HG03135 (cell line): ENCODE data around the gene APIP.
"Not testable (repeated sequence)": the region's sequence is repeated elsewhere in the genome, so short reads cannot be mapped to it uniquely, and the experiment has no call there.

Experiments used
- ATAC-seq: cut with Tn5 transposase; IDR thresholded peaks from one replicate; pipeline ENCODE4 v1.9.1; 2021; ENCODE audit warnings: mild to moderate bottlenecking, moderate library complexity; ENCODE audit not compliant: unreplicated experiment

APIP gene

DNA sequence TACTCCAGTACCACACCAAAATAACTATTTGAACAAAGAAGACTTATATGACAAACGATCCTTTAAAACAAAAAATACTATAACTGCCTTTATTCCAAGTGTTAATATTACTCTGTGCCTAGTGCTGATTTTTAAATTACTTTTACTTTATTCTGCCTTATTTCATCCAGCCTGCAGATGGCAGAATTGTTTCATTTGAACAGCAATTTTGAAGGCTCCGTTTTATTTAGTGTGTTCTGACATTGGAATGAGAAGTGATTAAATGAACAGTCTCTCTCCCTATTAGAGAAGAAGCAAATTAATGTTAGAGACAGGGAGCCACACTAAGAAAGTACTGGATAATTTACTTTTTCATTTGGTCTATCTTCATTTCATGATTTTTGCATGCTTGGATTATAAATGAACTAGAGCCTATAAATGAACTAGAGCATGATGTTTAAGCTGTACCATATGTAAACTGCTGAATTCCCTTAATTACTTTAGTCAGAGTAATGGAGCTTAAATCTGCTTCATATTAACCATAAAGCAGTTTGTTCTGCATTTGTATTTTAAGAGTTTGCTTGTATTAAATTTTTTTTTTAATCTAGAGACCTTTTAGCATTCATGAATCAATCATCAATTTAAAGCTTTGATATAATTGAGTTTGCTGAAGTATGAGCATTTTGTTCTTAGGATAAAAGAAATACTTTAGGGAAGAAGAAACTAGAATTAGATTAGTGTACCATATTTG is 10.1 kb upstream of the APIP start:
- no peak for ATAC-seq

DNA sequence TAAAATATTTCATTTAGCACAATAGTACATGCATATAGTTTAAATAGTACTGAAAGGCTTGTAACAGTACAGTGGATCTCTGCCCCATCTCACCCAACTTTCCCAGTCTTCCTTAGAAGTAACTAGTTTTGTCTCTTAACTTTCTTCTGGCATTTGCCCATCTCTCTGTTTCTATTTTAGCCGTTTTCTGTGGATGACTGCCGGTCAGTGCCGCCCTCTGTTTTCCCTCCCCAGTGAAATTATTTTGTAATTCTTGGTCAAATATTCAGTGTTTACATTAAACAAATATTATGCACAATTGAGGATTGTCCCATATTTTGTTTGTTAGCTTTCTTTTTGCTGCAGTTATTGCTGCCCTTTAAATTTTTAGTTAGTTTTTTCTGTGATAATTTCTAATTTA is 8.5 kb upstream of the APIP start:
- no peak for ATAC-seq

DNA sequence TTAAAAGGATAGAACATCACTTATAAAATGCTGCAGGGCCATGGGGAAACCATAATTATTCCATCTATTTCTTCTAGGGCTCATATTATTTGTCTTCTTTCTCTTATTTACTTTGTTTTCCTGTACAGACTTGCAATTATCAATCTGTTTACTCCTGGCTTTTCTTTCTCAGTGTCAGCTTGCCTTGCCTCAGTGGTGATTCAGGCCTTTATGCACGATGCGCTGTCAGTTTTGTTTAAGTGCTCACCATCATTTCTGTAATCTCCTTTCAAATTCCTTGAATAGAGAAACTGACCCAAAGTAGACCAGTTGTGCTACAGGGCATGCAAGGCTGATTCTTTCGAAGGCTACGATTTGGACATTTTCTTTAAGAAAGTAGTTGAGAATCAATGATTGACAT is 5.0 kb upstream of the APIP start:
- ATAC-seq = no peak

DNA sequence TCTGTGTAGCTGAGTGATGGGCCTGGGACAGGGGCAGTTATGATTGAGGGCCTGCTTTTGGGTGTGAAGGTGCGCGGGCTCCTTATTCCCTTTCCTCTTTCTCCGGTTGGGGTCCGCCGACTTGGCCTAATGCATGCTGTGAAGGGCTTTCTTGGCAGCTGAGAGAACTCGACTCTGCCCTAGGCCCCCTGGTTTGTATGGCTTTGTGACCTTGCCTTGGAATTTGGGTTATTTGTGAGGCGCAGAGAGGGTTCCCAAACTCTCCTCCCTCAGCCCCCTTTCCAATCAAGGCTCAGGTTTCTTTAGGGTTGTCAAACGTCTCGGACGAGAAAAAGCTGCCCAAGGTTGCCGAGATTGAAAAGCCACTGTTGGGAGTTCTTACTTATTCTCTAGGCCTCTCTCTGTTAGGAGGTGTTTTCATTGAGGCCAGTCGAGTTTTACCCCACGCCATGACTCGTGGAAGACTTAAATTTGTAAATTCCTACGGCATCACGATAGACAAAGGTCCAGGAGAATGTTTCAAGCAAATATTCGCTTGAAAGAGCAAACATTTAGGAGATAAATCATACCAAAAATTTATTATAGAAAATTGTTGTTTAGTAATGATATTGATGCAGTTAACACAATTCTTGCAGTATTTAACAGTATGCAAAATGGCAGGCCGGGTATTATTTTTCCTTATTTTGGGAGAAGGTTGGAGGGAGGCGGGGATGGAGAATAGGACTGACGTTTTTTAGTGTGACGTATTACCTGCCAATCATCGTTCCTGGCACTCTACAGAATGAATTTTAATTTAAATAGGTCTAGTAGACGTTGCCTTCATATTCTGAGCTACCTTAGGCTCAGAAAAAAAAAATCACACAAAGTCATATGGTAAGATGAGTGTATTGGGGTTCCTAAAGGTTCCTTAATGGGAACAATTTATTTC is 928 bp upstream of the APIP start:
- peak; percentile 27 for ATAC-seq

DNA sequence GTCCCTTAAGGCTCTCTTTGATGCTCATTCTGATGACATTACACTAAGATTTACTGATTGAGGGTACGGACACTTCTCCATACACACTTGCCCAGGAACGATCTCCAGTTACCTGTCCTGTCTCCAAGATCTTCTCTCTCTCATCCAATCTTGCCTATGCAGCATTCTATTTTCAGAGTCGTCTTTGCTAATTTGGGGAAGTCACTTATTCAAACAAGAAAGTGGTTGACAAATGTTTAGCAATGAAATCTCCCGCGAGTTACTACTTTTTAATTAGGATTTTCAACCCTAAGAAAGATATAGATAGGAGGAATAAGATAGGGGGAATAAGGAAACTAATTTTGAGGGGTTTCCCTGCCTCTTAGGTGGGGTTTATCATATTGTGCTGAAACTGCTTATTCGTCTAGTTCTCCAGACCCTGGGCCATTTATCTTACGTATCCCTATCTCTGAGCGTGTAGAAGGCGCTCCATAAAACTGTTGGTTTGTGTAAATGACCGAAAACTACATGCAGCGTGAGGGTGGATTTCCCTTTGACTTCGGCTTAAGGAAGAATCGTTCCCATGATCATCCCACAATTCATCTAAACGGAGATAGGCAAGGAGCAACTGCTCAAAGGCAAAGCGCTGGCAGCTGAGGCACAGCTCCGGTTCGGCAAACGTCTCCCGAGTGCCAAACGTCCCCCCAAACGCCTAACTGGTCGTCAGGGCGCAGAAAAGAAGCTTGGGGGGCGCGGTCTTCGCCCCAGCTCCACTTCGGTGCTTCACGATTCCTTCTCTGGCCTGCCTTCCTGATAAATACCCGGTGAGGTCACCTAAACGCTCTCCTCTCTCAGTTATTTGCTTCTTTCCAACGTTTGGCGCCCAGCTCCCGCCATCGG is 804 bp downstream of the APIP start:
- ATAC-seq = no peak

DNA sequence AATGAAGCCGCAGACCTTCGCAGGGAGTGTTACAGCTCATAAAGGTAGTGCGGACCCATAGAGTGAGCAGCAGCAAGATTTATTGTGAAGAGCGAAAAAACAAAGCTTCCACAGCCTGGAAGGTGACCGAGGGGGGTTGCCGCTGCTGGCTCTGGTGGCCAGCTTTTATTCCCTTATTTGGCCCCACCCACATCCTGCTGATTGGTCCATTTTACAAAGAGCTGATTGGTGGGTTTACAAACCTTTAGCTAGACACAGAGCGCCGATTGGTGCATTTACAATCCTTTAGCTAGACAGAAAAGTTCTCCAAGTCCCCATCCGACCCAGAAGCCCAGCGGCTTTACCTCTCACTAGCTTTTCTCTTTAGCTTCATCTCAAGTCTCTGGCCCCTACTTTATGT is 2.6 kb downstream of the APIP start:
- not testable (repeated sequence) for ATAC-seq

DNA sequence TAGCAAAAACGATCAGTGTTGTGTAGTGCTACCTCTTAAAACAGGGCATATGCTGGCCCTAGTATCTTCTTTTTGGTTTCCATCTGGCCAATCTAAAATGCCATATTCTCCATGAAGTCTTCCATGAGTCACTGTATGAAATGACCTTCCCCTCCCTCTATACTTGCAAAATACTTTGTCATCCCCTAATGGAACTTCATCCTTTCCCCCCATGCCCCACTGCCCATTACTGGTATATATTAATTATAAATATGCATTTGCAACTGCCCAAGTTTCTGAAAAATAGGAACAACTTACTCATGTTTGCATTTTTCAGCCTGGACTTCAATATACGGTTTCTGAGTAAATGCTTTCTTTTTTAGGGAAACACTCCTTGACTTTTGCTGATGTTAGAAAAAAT is 4.5 kb downstream of the APIP start:
- no peak for ATAC-seq

DNA sequence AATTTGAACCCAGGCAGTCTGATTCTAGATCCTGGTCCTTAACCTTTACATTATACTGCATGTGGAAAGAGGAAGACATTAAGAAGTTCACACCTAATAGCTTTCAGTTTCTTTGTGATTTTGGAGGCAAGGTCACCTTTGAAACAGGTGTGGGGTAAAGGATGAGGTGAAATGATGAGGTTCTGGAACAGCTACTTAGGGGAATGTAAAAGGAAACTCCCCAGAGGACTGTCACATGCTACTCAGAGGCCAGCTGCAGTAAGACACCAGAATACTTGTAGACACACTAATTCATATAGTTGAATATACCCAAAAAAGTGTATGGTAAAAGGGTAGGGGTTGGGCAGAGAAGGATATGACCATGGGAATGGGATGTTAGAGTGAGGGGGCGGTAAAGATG is 5.4 kb downstream of the APIP start:
- no peak for ATAC-seq

DNA sequence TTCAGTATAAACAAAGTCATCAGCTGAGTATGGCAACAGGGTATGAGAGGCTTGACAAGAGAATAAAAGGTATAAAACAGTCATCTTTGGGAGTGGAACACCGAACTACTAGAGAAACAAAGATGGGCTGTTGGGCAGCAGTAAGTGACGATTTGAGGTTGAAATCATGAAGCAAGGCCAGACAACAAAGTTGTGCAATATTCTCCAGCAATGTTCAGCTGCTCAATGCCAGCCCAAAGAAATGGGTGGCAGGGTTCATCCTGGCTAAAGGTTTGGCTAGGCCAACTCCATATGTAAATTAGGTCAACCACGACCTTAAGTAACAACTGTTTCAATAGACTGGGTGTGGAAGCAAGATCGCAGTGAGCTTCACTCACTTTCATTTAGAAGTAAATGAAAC is 6.2 kb downstream of the APIP start:
- ATAC-seq = no peak

DNA sequence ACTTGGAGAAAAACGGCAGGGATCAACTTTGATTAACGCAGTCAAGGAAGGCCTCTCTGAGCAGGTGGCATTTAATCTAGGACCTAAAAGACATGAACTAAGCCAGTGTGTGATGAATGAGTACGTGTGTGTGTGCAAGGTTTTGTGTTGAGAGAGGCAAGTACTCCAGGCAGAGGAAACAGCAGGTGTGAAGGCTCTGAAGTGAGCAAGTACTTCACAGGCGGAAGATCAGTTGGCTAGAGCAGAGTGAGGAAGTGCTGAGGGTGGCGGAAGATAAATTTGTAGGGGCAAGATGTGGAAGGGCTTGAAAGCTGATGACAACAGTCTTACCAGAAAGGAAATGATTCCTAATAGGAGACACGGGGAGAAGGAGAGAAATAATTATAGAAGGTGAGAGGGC is 6.8 kb downstream of the APIP start:
- ATAC-seq = no peak

DNA sequence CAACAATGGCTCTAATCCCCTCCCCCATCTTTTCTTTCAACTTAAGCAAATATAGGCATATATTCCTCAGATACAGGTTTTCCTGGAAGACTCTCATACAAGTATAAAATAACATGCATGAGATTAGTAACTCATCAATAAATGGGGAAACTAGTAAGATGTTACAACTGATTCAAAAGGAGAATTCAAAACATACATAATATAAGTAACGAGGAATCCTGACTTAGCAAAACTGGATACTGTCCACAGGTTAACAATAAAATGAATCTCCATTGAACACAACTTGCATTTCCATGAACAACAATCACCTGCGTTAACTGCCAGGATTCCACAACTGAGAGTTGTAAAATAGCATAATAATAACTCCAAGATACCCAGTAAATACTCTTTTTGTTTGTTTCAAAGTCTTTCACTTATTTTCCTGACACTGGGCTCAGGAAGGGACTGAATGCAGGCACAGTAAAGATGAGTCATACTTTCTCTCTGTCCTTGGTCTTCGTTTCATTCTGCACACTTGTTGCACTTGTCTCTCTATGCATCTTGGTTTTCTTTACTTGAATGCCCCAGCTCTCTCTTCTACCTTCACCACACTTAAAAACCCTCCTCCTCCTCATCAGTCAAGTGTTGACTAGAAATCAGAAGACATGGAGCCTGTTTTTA is 8.1 kb downstream of the APIP start:
- ATAC-seq = no peak

DNA sequence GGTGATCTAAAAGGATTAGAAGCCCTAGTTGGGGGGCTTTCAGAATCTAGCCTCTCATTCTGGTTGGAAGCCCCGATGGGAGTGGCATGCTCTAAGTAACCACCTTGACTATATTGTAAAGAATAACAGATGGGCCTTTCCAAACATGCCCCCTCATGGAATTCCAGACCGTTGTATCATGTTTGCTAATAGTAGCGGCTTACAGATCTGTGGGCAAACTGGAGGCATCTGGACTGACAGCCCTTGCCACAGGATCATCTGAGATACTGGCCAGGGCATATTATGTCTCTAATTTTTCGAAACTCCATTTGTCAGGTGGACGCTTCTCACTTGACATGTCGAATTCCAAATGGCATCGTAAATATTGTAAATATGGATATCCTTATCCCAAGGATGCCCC is 10.5 kb downstream of the APIP start:
- no peak for ATAC-seq

DNA sequence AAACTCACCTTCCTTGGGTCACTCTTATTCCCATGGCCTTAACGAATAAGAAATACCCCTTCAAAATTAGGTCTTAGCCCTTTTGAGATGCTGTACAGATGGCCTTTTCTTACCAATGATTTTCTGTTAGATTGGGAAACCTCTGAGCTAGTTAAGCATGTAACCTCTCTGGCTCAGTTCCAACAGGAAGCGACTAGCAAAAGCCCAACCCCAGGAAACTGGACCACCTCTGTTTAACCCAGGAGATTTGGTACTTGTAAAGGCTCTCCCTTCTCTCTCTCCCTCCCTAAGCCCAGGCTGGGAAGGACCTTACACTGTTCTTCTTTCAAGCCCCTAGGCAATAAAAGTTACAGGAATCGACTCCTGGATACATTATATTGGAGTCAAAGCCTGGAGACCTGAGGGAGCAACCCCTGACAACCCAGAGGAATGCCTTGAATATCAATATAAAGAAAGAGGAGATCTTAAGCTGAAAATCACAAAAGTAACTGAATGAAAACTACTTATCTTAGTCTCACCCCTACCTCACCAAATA is 11.7 kb downstream of the APIP start:
- no peak for ATAC-seq

DNA sequence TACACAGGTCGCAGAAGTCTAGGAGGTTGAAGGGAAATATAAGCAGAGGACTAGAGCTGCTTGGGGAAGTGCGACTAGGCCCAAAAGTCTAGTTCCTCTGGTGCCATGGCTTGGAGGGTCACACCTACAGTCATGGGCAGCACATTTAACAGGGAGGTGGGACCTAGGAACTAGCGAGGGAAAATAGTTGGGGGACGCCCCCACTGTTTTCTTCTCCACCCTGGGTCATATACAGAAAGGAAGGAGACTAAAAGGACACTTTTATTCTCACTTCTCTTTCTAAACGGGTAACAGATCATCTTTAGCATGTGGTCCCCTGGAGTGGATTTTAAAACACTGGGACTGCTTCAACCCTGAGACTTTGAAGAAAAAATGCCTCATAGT is 16.6 kb downstream of the APIP start:
- no peak for ATAC-seq

DNA sequence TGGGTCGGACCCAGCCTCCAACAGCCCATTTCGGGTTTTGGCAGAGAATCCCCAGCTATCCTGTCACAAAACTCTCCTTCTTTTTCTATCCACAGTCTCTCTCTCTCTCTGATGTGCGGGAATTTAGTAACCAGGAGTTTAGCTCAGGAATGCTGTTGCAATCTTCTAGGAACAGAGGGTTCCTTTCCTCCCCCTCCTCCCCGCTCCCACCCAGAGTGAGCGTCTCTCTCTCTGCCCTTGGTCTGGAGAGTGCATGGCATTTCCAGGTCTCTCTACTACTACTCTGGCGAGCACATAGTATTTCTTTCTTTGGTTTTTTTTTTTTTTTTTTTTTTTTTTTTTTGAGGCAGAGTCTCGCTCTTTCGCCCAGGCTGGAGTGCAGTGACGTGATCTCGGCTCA is 17.7 kb downstream of the APIP start:
- no peak for ATAC-seq

DNA sequence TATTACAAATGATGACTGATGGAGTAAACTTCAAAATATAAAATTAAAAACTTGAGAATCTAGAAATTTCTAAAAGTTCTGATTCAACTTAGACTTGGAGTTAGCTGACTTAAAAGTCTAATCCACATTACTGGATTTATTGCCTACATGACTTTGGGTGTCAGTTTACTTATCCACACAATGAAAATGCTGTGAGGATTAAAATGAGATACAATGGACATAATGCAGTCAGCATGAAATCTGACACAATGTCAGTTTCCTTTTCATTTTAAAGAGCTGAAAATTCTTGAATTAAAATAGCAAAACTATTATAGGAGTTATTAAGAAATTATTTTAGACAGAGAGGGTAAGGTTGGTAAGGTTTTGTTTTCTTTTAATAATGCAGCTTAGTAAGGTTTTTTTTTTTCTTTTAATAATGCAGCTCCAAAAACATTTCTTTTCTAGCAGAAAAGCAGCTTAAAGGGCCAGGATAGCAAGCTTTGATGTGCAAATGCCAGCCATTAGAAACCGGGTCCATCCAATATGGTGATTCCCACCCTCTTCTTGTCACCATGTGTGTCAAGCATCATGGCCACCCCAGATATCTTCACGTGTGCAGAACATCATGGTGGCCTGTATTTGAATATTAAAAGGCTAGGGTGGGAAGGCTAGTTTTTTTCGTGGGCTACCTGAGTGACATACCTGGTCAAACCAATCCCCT is 18.9 kb downstream of the APIP start:
- ATAC-seq = no peak

DNA sequence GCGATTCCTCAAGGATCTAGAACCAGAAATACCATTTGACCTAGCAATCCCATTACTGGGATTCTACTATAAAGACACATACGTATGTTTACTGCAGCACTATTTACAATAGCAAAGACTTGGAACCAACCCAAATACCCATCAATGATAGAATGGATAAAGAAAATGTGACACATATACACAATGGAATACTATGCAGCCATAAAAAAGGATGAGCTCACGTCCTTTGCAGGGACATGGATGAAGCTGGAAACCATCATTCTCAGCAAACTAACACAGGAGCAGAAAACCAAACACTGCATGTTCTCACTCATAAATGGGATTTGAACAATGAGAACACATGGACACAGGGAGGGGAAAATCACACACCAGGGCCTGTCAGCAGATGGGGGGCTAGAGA is 20.0 kb downstream of the APIP start:
- not testable (repeated sequence) for ATAC-seq

DNA sequence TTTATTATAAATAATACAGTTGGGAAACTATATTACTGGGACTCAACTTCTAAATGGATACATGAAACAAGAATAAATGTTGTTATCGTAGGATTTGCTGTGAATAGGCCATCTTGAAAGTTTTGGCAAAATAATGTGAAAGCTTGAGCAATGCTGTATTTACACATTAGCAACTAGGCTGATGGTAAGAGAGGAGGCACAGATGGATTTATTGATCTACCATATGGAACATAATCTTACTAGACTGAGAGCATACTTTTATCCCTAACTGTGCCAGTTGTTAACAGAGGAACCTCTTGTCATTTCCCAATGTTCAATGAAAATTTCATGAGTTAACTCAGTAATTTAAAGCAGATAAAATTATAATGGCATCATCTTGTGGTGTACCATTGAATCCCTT is 22.8 kb downstream of the APIP start:
- no peak for ATAC-seq

DNA sequence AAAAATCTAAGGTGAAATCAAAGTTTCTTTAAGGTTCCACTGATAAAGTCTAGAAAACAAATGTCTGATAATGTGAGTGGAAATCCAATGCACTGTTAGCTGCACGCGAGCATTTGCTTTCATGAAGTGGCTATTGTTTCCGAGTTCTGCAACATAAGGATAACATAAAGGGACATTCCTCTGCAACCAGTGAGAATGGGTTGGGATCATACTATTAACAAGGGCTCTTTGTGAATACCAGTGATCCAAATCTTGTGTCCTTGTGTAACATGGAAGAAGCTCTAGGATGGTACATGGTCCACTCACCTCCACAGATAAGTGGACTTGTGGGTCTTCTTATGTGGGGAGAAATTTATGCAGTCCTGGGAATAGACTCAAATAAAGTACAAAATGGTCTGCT is 24.6 kb downstream of the APIP start:
- no peak for ATAC-seq

DNA sequence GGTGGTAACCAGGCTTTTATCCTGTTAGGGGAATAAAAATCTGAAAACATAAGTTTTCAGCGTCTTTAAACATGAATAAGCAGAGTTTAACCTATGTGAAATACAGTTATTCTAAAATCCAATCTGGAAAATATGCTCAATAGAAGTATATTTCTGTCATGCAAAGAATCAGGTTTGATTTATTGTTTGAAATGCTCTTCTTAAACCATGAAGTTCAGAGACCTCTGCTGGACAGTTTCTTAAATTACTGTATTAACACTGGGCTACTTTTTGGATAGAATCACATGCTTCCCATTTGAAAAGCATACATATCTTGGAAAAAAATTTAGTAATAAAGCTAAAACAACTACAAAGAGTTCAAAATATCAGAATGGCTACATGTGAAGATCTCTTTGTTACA is 25.4 kb downstream of the APIP start:
- no peak for ATAC-seq
